GM12891 (cell line): ENCODE results near the gene OR2Y1.
"Not testable (repeated sequence)": the region's sequence is repeated elsewhere in the genome, so short reads cannot be mapped to it uniquely, and the experiment has no call there.

ENCODE experiments used
- DNase-seq: peaks from one replicate; pipeline ENCODE4 v3.0.0; 2011; ENCODE audit warnings: low spot score; ENCODE audit not compliant: insufficient read length
- FAIRE-seq: peaks from 2 replicates; lab custom pipeline; 2011; peaks lifted over from hg19 to GRCh38; lab: Jason Lieb, UNC
- PAX5 ChIP-seq: IDR thresholded peaks from 2 replicates; pipeline ENCODE4 v1.6.1; 2011; ENCODE audit warnings: low read length, moderate library complexity, mild to moderate bottlenecking; ENCODE audit not compliant: insufficient read depth, severe bottlenecking
- POLR2A ChIP-seq: IDR thresholded peaks from 2 replicates; pipeline ENCODE4 v1.6.1; 2011; ENCODE audit warnings: low read depth, low read length, control low read depth
- POLR2AphosphoS5 ChIP-seq: IDR thresholded peaks from 2 replicates; pipeline ENCODE4 v1.6.1; 2011; ENCODE audit warnings: low read depth, low read length, control low read depth
- POU2F2 ChIP-seq: IDR thresholded peaks from 2 replicates; pipeline ENCODE4 v1.6.1; 2011; ENCODE audit warnings: low read depth, mild to moderate bottlenecking, control low read depth, low read length, moderate library complexity
- SPI1 ChIP-seq: IDR thresholded peaks from 2 replicates; pipeline ENCODE4 v1.6.1; 2011; ENCODE audit warnings: low read depth, low read length, control low read depth
- TAF1 ChIP-seq: IDR thresholded peaks from 2 replicates; pipeline ENCODE4 v1.6.1; 2011; ENCODE audit warnings: low read depth, low read length, control low read depth

Gene OR2Y1

GRCh38 chr5:180736536-180736935 lies 3.3 kb downstream of the OR2Y1 start:
- no peak for DNase-seq
- TF ChIP-seq POLR2A: no peak
- TF ChIP-seq TAF1: no peak
- TF ChIP-seq POLR2AphosphoS5: no peak
- no peak for TF ChIP-seq PAX5
- TF ChIP-seq SPI1: no peak
- no peak for TF ChIP-seq POU2F2
- FAIRE-seq: no peak

- DNase-seq: no peak
- TF ChIP-seq POLR2A: no peak
- no peak for TF ChIP-seq POLR2AphosphoS5
- TF ChIP-seq PAX5: no peak
- TF ChIP-seq POU2F2: no peak
- TF ChIP-seq TAF1: no peak
- TF ChIP-seq SPI1: no peak
- FAIRE-seq: no peak
Observed at GRCh38 chr5:180724944-180725343, 14.9 kb downstream of the OR2Y1 start.

- DNase-seq (no peak), FAIRE-seq (no peak)
- TF ChIP-seq POLR2AphosphoS5 (no peak), SPI1 (peak; percentile 28; the same call in 1 of the 2 replicates), PAX5 (no peak)
Observed at GRCh38 chr5:180723936-180724335, 15.9 kb downstream of the OR2Y1 start.

- FAIRE-seq: no peak
- TF ChIP-seq SPI1 (no peak), POLR2AphosphoS5 (no peak), TAF1 (no peak), POLR2A (no peak), PAX5 (no peak), POU2F2 (no peak)
Observed at GRCh38 chr5:180720486-180720885, 19.4 kb downstream of the OR2Y1 start.

GRCh38 chr5:180719781-180720180 lies 20.1 kb downstream of the OR2Y1 start:
- TF ChIP-seq POLR2AphosphoS5 (no peak), POLR2A (no peak), POU2F2 (no peak)
- FAIRE-seq (no peak), DNase-seq (no peak)

More at GRCh38 chr5:180720486-180720885, 19.4 kb downstream of the OR2Y1 start:
- no peak for DNase-seq

- DNase-seq: no peak
- no peak for TF ChIP-seq SPI1
- TF ChIP-seq TAF1: no peak
- TF ChIP-seq PAX5: no peak
- TF ChIP-seq POLR2AphosphoS5: no peak
- TF ChIP-seq POLR2A: no peak
- no peak for TF ChIP-seq POU2F2
- peak; percentile 64 for FAIRE-seq
Observed at GRCh38 chr5:180718810-180719453, 20.9 kb downstream of the OR2Y1 start.

- TF ChIP-seq POLR2AphosphoS5: no peak
- TF ChIP-seq SPI1: peak; percentile 89
- DNase-seq (no peak), FAIRE-seq (no peak)
Observed at GRCh38 chr5:180717989-180718388, 21.9 kb downstream of the OR2Y1 start.

- TF ChIP-seq POLR2A: no peak
- TF ChIP-seq TAF1: no peak
- FAIRE-seq (no peak), DNase-seq (no peak)
Observed at GRCh38 chr5:180704362-180704761, 35.5 kb downstream of the OR2Y1 start.

- FAIRE-seq (no peak), DNase-seq (no peak)
- no peak for TF ChIP-seq POU2F2
- TF ChIP-seq SPI1: no peak
- no peak for TF ChIP-seq POLR2A
- TF ChIP-seq POLR2AphosphoS5: no peak
- TF ChIP-seq PAX5: no peak
- TF ChIP-seq TAF1: no peak
Observed at GRCh38 chr5:180703912-180704311, 35.9 kb downstream of the OR2Y1 start.

- not testable (repeated sequence) for FAIRE-seq, DNase-seq
Observed at GRCh38 chr5:180703371-180703770, 36.5 kb downstream of the OR2Y1 start.

GRCh38 chr5:180700440-180700839 lies 39.4 kb downstream of the OR2Y1 start:
- not testable (repeated sequence) for DNase-seq, FAIRE-seq

- DNase-seq (no peak), FAIRE-seq (no peak)
- TF ChIP-seq POLR2AphosphoS5 (no peak), POU2F2 (no peak), SPI1 (no peak), TAF1 (no peak), POLR2A (no peak), PAX5 (no peak)
Observed at GRCh38 chr5:180699042-180699441, 40.8 kb downstream of the OR2Y1 start.
